Stimulated activated naive B cell treated with anti-CD40 and anti-IgM and Interleukin-4, amounts not matched to agents 10 μg/mL and 1 μg/mL and 100 μg/mL, for 72 hours (primary cell): Measurements from ENCODE around the gene MPP3.

Experiments used
- ATAC-seq, 2 donors: fragments of 150-1000 bp; cut with Tn5 transposase; replicated peaks; 2 replicates each; pipeline ENCODE4 v1.10.0; 2021; ENCODE audit warnings: moderate library complexity in 1 of 2
- DNase-seq: peaks from one replicate; pipeline ENCODE4 v3.0.0; 2021
- H3K27ac Mint-ChIP-seq: one replicate; pipeline ENCODE4 v1.8.0; 2022; ENCODE audit warnings: mild to moderate bottlenecking, mixed read lengths
- H3K27me3 Mint-ChIP-seq, 2 donors: one replicate each; pipeline ENCODE4 v1.8.0; 2022; ENCODE audit warnings: mixed read lengths in 2 of 2
- H3K36me3 Mint-ChIP-seq, 2 donors: one replicate each; pipeline ENCODE4 v1.8.0; 2022; ENCODE audit warnings: mixed read lengths in 2 of 2, mild to moderate bottlenecking in 1 of 2
- H3K4me1 Mint-ChIP-seq, 2 donors: one replicate each; pipeline ENCODE4 v1.8.0; 2022; ENCODE audit warnings: mixed read lengths in 2 of 2, mild to moderate bottlenecking in 1 of 2
- H3K4me3 Mint-ChIP-seq, 2 donors: one replicate each; pipeline ENCODE4 v1.8.0; 2022; ENCODE audit warnings: mild to moderate bottlenecking in 2 of 2, mixed read lengths in 2 of 2, moderate library complexity in 1 of 2
- H3K9me3 Mint-ChIP-seq, 2 donors: one replicate each; pipeline ENCODE4 v1.8.0; 2022; ENCODE audit warnings: mixed read lengths in 2 of 2, mild to moderate bottlenecking in 1 of 2

Gene MPP3

DNA sequence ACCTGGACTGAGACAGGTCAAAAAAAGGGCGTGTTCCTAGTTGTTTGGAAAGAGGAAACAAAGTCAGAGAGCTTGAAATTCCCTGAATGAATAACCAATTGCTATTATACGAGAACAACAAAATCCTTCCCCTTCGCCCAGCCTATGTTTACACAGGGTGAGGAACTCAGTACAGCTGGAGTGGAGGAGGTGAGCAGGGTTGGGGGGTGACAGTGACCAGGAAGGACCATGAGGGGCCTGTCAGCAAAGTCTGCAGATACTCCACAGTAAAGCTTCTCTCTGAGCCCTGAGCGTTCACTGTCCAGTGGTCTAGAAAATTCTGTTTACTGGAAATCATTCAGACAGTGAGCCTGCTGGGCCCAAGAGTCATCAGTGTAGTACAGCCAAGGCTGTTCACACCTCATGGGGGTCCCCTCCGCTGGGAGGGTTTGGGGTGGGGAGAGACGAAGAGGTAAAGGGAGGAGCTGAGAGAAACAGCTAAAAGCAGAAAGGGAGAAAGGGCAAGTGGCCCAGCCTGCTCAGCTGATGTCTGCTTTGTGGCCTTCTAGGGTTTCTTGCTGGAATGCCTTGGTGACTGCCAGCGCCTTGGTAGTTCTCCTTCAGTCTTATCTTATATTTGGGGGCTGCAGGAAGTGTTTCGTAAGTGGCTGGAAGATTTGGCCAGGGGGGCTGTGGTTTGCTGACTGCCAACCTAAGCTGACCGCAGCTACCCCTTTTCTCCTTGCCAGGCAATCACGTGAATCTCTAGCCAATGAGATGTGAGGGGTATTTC, 59.9 kb downstream of the MPP3 start:
- H3K27me3 Mint-ChIP-seq, result no peaks in the 10 kb centered on the region
- DNase-seq (no peak), ATAC-seq (peak; percentile 35 to 62)
- peaks cover 0 to 2% of the 10 kb centered on the region in 2 donors for H3K9me3 Mint-ChIP-seq
- peaks cover 29 to 55% of the 10 kb centered on the region in 2 donors for H3K4me1 Mint-ChIP-seq
- H3K4me3 Mint-ChIP-seq, result peak overlapping the region; percentile 40 to 59
- H3K36me3 Mint-ChIP-seq, result peaks cover 41 to 62% of the 10 kb centered on the region in 2 donors
- peak overlapping the region; percentile 92 for H3K27ac Mint-ChIP-seq

DNA sequence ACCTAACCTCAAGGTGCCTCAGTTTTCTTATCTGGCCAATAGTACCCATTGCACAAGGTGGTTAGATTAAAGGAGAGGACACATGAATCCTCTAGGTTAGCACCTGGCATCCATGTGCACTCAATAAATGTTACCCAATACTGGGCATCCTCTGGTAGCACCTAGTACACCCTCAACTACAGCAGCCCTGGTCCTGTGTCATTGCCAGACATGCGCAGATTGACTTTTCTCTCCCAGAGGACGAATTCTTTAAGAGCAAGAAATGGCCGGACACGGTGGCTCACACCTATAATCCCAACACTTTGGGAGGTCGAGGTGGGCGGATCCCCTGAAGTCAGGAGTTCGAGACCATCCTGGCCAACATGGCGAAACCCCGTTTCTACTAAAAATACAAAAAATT, 61.5 kb downstream of the MPP3 start:
- DNase-seq (no peak), ATAC-seq (no peak)
- Mint-ChIP-seq H3K36me3 (peaks cover 41 to 61% of the 10 kb centered on the region in 2 donors), H3K27me3 (no peaks in the 10 kb centered on the region), H3K9me3 (peaks cover 0 to 2% of the 10 kb centered on the region in 2 donors), H3K27ac (no peak overlapping the region), H3K4me3 (no peak overlapping the region), H3K4me1 (peaks cover 32 to 56% of the 10 kb centered on the region in 2 donors)

DNA sequence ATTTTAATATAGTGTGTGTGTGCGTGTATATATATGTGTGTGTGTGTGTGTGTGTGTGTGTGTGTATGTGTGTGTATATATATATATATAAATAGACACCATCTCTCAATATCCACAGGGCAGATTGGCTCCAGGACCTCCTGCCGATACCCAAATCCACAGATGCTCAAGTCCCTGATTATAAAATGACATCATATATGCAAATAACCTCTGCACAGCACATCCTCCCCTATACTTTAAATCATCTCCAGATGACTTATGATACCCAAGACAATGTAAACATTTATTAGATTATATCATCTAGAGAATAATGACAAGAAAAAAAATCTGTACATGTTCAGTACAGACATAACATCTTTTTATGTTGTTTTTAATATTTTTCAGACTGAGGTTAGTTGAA, 62.0 kb downstream of the MPP3 start:
- DNase-seq (no peak), ATAC-seq (no peak)
- peaks cover 0 to 2% of the 10 kb centered on the region in 2 donors for H3K9me3 Mint-ChIP-seq
- peaks cover 39 to 57% of the 10 kb centered on the region in 2 donors for H3K36me3 Mint-ChIP-seq
- H3K27me3 Mint-ChIP-seq, result no peaks in the 10 kb centered on the region
- peaks cover 29 to 56% of the 10 kb centered on the region in 2 donors for H3K4me1 Mint-ChIP-seq
- H3K27ac Mint-ChIP-seq, result no peak overlapping the region
- H3K4me3 Mint-ChIP-seq, result no peak overlapping the region

DNA sequence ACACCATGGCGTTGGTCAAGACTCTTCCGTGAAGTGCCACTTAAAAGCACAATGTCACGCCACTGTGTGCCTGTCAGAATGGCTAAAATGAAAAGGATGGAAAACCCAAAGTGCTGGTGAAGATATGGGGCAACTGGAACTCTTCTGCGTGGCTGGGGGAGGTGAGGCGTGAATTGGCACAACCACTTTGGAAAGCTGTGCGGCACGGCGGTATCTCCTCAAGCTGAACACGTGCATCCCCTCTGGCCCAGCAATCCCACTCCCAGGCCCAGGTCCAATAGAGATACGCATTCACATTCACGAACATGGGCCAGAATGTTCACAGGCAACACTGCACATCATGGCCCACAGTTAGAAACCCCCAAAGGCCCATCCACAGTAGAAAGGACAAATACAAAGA, 63.1 kb downstream of the MPP3 start:
- Mint-ChIP-seq H3K36me3 (peaks cover 36 to 51% of the 10 kb centered on the region in 2 donors), H3K4me3 (no peak overlapping the region), H3K9me3 (peaks cover 0 to 2% of the 10 kb centered on the region in 2 donors), H3K27me3 (no peaks in the 10 kb centered on the region), H3K4me1 (peaks cover 28 to 52% of the 10 kb centered on the region in 2 donors), H3K27ac (no peak overlapping the region)
- ATAC-seq (no peak), DNase-seq (no peak)

GRCh38 chr17:43769426-43769825, 63.5 kb downstream of the MPP3 start:
- H3K27me3 Mint-ChIP-seq, result no peaks in the 10 kb centered on the region

GRCh38 chr17:43768943-43769342, 64.0 kb downstream of the MPP3 start:
- no peak overlapping the region for H3K4me3 Mint-ChIP-seq

More at GRCh38 chr17:43769426-43769825, 63.5 kb downstream of the MPP3 start:
- no peak overlapping the region for H3K4me3 Mint-ChIP-seq
- peaks cover 28 to 49% of the 10 kb centered on the region in 2 donors for H3K4me1 Mint-ChIP-seq
- no peak overlapping the region for H3K27ac Mint-ChIP-seq
- H3K36me3 Mint-ChIP-seq, result peaks cover 36 to 48% of the 10 kb centered on the region in 2 donors
- H3K9me3 Mint-ChIP-seq, result peaks cover 0 to 2% of the 10 kb centered on the region in 2 donors
- ATAC-seq (no peak), DNase-seq (no peak)

DNA sequence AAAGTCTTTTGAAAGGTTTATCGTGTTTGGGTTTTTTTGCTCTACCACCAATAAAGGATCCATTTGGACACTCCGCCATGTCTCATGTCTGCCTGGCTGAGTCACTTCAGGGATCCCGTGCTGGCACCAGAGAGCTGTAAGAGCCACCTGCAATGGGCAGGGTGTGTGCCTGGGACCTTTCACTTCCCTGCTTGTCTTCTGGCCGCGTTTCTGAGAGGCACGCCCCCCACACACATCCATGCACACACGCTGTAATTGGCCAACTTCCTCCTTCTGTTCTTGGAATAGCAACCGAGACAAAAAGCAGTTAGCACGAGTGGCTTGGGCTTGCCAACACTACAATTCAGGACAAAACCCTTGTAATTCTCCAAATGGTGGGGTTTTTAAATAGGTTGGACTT, 64.6 kb downstream of the MPP3 start:
- Mint-ChIP-seq H3K4me1 (peaks cover 20 to 39% of the 10 kb centered on the region in 2 donors), H3K36me3 (peaks cover 32 to 38% of the 10 kb centered on the region in 2 donors), H3K27ac (no peak overlapping the region), H3K27me3 (no peaks in the 10 kb centered on the region), H3K9me3 (no peaks in the 10 kb centered on the region), H3K4me3 (no peak overlapping the region)
- peak; percentile 96 for ATAC-seq
- DNase-seq, result peak; percentile 56

More at GRCh38 chr17:43768943-43769342, 64.0 kb downstream of the MPP3 start:
- DNase-seq, result no peak
- Mint-ChIP-seq H3K27me3 (no peaks in the 10 kb centered on the region), H3K9me3 (peaks cover 0 to 2% of the 10 kb centered on the region in 2 donors), H3K36me3 (peaks cover 36 to 43% of the 10 kb centered on the region in 2 donors), H3K27ac (no peak overlapping the region), H3K4me1 (peaks cover 24 to 44% of the 10 kb centered on the region in 2 donors)
- no peak for ATAC-seq

DNA sequence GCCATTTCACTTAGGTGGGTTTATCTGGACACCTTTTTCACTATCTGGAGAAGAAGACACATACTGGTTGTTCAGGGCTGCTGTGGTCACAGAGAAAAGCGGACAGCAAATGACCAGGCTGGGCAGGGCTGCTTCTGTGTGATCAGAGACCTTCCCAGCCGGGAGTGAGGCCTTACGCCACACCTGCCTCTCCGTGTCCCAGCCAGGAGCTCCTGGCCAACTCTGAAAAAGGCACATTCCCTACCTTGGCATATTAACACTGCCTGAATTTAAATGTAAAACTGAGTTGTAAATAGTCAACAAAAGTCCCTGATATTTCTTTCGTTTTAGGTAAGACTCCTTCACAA, 65.3 kb downstream of the MPP3 start:
- Mint-ChIP-seq H3K4me3 (no peak overlapping the region), H3K27ac (peak overlapping the region; percentile 20), H3K4me1 (peaks cover 14 to 32% of the 10 kb centered on the region in 2 donors), H3K36me3 (peaks cover 25 to 31% of the 10 kb centered on the region in 2 donors), H3K27me3 (no peaks in the 10 kb centered on the region), H3K9me3 (no peaks in the 10 kb centered on the region)
- DNase-seq, result no peak
- ATAC-seq, result no peak

- Mint-ChIP-seq H3K9me3 (no peaks in the 10 kb centered on the region), H3K4me1 (peaks cover 12 to 27% of the 10 kb centered on the region in 2 donors), H3K4me3 (no peak overlapping the region), H3K27ac (peak overlapping the region; percentile 20), H3K36me3 (peaks cover 21 to 26% of the 10 kb centered on the region in 2 donors), H3K27me3 (no peaks in the 10 kb centered on the region)
- DNase-seq (no peak), ATAC-seq (no peak)
These were observed 65.8 kb downstream of the MPP3 start for GRCh38 chr17:43767053-43767712.

- Mint-ChIP-seq H3K27me3 (no peaks in the 10 kb centered on the region), H3K9me3 (no peaks in the 10 kb centered on the region), H3K4me1 (peaks cover 12 to 23% of the 10 kb centered on the region in 2 donors), H3K4me3 (no peak overlapping the region), H3K36me3 (peaks cover 19 to 22% of the 10 kb centered on the region in 2 donors), H3K27ac (no peak overlapping the region)
- no peak for ATAC-seq
- no peak for DNase-seq
These were observed 66.4 kb downstream of the MPP3 start for GRCh38 chr17:43766413-43767052.

GRCh38 chr17:43760254-43760852, 72.6 kb downstream of the MPP3 start:
- H3K9me3 Mint-ChIP-seq, result no peaks in the 10 kb centered on the region
- no peaks in the 10 kb centered on the region for H3K36me3 Mint-ChIP-seq
- no peak overlapping the region for H3K27ac Mint-ChIP-seq
- H3K4me1 Mint-ChIP-seq, result peaks cover 3 to 6% of the 10 kb centered on the region in 2 donors
- peak; percentile 96 to 97 for ATAC-seq
- peaks cover 28 to 42% of the 10 kb centered on the region in 2 donors for H3K27me3 Mint-ChIP-seq
- peak; percentile 78 for DNase-seq
- no peak overlapping the region for H3K4me3 Mint-ChIP-seq

GRCh38 chr17:43759836-43760235, 73.1 kb downstream of the MPP3 start:
- peaks cover 28 to 47% of the 10 kb centered on the region in 2 donors for H3K27me3 Mint-ChIP-seq
- H3K4me1 Mint-ChIP-seq, result peaks cover 3 to 6% of the 10 kb centered on the region in 2 donors
- ATAC-seq (no peak), DNase-seq (no peak)
- H3K9me3 Mint-ChIP-seq, result no peaks in the 10 kb centered on the region
- no peak overlapping the region for H3K27ac Mint-ChIP-seq
- no peak overlapping the region for H3K4me3 Mint-ChIP-seq
- H3K36me3 Mint-ChIP-seq, result no peaks in the 10 kb centered on the region

GRCh38 chr17:43758497-43759174, 74.3 kb downstream of the MPP3 start, which contains the start of gene SOST:
Gene SOST, minus strand, starts transcription at chr17:43758791. Its CDS starts 50 bp downstream, at chr17:43758741.
- DNase-seq, result no peak
- no peak within 1 kb of the TSS for H3K27ac Mint-ChIP-seq
- no peaks in the 10 kb centered on the region for H3K36me3 Mint-ChIP-seq
- peaks cover 36 to 57% of the 10 kb centered on the region in 2 donors for H3K27me3 Mint-ChIP-seq
- H3K9me3 Mint-ChIP-seq, result no peaks in the 10 kb centered on the region
- ATAC-seq, result no peak
- peaks cover 3 to 6% of the 10 kb centered on the region in 2 donors for H3K4me1 Mint-ChIP-seq
- no peak within 1 kb of the TSS for H3K4me3 Mint-ChIP-seq
